ENCODE data around the gene CALCR.
"Not testable (repeated sequence)": the region's sequence is repeated elsewhere in the genome, so short reads cannot be mapped to it uniquely, and the experiment has no call there.

The CALCR gene

DNA sequence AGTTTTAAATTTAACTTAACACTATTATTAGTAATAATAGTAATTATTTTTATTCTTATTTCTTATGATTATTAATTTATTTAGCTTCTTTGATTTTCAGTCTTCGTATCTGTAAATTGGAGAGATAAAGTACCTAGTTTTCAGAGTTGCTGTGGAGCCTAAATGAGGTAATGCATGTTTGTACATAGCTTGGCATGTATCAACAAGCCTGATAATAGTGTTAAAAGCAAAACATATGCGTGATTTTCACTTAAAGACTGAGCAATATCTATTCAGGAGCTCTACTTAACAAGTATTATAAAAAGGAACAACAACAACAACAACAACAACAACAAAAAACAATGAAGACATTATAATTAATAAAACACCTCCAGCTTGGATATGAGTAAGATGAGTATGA lies 12.4 kb downstream of the CALCR start:
- DNase-seq (ENCODE audit: low read depth) = no peak

DNA sequence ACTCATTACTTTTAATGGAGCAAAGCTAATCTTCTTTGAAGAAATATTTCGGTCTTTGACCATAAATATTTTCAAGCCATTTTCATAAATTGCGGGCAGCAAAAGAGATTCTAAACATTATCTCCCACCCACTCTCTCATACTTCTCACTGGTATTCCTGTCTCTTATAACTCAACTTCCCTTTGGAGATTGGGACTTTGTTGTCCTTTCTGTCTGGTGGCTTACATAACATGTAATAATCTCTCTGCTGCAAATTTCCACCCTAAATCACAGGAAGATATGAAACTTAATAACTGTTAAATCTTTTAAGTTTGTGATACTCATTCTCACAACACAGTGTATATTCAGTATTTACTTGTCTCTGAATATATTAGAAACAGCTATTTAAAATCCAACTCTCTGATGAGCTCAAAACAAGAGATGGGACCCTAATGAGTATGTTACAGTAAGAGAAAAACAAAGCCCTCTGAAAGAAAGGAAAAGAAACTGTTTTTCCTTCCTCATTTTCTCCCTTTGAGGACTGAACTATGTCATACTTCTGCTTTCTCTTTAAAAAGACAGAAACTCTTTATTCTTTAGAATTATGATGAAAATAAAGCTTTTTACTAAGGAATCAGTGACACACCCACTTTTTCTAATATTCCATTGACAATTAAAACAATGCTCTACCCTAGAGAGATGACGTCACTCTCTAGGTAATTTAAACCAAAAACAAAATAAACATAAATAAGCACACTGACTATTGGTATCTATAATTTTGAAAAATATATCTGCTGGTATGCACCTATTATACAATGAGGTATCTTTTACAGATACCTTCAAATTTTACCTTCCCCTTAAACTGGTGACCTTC lies 14.7 kb downstream of the CALCR start:
- no peak for DNase-seq (ENCODE audit: low read depth)

DNA sequence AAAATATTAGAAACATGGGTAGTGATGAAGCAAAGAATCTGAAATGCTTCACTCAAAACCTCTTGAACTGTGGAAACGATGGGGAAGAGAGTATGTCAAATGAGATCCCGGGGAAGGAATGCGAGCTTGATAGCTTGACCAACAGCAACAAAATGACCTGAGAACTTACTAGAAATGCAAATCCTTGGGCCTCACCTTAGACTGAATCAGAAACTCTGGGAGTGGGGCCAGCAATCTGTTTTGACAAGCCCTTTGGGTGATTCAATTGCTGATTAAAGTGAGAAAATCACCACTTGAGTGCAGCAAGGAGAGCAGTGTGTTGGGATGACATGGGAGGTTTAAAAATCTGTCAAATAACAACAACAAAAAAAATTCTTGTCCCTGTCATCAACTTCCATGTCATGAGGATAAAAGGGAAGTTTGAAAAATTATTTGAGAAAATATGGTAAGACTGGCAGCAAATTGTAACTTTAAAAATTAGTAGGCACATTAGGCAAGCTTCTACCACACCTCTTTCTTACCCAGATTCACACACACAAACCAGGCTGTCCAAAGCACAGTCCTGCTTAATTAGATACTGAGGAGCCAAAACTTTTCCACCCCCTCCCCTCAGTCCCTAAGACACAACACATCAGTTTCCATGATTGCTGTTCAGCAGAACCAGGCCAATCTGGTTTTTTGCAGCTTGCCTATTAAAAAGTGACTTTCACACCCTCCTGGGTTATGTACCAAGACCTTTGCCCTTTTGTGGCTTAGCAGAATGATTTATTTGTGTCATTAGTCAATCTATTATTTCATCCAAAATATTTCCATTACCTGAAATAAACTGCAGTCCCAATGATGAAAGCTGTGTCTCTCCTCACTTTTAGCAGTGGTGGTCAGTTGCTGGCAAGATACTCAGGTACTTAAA lies 15.6 kb downstream of the CALCR start:
- no peak for DNase-seq (ENCODE audit: low read depth)

DNA sequence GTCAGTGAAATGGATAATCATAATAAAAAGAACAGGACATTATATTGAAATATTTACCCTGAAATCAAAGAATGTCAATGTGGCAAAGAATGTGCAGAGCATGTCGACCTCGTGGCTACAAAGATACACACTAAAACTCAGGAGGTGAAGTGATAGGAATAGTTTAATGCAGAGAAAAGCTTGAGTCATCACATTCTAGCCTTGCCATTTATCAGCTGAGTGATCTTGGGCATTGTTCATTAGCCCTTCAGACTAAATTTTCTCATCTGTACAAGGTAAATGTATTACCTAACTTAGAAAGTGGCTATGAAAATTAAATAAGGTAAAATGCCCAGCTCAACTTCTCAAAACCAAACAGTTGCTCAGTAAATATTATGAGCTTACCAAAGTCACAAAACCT lies 22.6 kb downstream of the CALCR start:
- DNase-seq (ENCODE audit: low read depth) = no peak

DNA sequence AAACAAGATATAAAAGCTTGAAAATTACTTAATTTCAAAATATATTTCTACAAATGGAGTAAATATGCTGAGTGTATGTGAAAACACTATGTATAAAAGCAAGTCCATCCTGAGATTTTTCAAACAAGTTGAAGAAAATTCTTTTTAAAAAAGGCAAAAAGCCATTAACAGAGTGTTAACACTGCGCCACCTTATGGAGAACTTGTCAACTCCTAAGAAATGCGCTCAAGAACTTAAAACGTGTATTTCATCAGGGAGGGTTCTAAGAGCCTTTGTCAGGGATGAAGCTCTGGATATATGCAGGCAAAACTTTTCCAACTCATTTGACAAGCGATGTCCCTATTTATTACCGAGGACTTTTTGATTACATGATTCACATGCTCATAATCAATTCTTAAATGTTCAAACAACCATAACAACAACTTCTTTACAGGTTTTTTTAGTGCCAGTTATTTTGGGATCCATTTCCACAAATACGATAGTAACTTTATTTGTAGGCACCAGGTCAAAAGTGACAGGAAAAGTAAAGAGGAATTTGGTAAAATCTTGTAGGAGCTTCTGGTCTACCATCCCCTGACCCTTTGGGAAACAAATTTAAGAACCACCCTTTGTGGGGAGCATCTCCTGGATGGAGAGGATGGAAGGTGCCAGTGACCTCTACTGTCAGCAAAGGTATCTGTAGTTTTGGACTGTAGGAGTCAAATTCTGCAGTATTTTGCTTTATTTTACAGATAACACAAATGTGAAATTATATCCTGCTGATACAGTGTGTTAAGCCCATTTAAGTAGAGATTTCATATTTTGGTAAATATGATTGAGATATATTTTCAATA lies 23.2 kb downstream of the CALCR start:
- no peak for DNase-seq (ENCODE audit: low read depth)

DNA sequence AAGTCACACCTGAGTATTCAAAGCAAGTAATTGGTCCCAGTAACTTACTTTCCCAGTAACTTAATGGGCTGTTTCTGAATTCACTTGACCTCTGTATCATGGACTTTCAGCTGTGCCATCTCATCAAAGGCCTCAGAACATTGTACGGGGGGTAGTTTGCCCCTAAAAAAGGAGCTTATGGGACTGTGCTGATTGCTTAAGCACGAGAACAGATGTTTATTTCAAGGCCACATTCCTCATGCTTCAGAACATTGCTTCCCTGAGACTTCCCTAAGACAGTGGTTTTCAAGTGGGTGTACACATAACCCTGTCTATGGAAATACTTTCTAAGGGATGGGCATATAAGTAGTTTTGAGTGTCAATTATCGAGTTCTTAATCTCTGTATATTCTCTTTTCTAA lies 26.8 kb downstream of the CALCR start:
- DNase-seq (ENCODE audit: low read depth) = no peak

DNA sequence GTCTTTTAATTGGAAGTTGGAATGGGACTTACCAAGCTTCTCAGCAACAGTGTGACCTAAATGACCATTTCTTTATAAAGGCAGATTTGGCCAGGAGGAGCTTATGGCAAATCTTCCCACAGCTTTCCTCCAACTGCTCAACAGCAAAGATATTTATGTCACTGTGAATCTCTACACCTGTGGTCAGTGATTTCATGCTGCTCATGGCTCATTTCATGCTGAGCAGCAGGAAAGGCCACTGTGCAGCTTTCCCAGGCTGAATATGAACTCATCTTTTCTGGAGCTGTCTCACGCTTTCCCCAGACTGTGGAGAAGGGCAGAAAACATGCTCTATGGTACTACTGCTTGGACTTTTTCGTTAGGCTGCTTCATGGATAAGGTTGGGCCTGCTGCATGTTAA lies 29.8 kb downstream of the CALCR start:
- DNase-seq (ENCODE audit: low read depth) = no peak

DNA sequence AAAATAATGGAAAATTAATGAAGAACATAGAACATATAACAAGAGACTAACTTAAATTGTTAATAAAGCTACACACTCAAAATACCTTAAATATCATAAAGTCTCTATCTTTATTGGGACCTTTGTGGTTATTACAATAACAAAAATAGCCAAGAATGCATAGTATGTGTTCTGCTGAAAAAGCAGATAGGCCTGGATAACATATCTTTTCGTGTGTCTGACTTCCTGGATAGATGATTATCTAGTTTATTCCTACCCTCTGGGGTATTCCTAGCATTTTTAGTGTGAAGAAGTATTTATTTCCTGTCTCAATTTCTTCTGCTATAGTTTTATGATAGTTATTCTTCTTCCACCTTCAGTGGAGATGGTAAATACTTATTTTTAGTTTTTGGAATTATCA lies 36.5 kb downstream of the CALCR start:
- no peak for DNase-seq (ENCODE audit: low read depth)

DNA sequence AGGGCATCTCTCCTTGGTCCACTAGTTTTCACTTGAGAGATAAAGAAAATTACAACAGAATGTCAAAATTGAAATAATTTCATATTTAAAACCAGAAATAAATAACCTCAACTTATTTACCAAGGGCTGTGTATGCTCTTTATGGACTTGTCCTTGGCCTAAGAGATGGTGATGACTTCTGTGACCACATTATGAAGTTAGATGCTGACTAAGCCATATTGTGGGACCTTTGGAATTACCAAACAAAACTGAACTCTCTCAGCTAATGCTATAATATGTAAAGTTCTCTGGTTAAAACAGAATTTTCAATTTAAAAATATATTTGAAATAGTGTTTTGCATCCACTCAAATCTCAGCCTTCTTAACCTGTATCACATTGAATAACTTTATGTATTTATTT lies 38.9 kb downstream of the CALCR start:
- no peak for DNase-seq (ENCODE audit: low read depth)

DNA sequence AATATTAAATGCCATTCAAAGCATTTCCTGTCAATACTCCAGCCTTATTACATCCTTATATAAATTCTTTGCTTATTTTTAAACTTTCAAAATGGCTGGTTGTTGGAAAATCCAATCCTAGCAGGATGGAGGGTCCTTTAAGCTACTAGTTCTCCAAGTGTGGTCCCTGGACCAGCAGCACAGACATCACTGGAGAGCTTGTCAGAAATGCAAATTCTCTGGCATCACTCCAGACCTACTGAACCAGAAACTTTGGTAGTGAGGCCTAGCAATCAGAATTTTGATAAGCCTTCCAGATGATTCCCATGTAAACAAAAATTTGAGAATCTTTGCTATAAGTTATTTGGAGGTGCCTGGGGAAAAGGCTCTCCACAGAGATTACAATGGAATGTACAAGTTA lies 43.8 kb downstream of the CALCR start:
- DNase-seq (ENCODE audit: low read depth) = no peak

DNA sequence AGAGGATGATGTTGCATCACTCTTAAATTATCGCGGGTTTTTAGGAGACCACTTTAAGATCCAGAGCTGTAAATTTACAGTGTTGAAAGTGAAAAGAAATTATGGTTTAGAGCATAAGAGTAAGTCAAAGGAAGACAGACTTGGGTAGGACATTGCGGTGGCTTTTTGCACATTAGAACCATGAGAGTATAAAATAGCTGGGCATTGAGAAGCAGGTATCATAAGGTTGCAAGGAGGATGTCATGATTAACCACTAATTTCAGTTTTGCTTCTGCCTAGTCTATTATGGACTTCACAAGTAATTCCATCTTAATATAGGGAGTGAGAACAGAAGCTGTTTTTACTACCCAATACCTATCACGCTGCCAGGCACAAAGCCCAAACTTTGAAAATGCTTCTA lies 57.7 kb downstream of the CALCR start:
- no peak for DNase-seq (ENCODE audit: low read depth)

DNA sequence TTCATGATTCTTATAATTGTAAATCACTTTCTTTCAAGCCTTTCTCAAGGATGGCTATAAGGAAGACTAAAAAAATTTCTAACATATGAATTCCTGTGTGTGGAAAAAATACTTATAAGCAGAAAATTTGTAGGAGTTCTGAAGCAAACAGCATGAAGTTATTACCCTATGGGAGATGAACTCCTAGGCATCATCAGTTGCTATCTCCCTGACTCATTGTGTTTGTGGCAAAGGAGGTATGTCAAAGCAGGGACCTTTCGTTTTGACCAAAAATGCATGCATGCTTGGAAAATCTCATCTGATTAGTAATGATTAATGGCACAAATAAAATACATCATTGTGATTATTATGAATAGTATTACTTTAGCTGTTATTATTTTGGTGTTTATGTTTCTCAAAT lies 59.4 kb downstream of the CALCR start:
- DNase-seq (ENCODE audit: low read depth) = no peak

DNA sequence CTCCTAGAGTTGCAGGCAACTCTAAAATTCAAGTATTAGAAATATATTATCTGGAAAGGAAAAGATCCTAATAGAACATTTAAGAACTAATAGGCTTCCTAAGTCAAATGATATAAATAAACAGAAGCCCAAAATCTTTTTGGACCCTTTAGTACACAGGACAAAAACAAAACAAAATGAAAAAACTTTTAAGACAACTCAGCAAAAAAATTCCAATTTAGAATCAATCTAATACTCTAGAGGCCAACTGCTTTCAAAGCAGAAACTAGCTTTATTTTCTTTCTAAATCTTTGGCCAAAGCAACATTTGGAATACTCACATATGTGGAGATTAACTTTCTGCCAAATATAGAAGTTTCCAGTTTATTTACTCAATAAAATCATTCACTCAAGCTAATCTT lies 65.2 kb downstream of the CALCR start:
- no peak for DNase-seq (ENCODE audit: low read depth)

DNA sequence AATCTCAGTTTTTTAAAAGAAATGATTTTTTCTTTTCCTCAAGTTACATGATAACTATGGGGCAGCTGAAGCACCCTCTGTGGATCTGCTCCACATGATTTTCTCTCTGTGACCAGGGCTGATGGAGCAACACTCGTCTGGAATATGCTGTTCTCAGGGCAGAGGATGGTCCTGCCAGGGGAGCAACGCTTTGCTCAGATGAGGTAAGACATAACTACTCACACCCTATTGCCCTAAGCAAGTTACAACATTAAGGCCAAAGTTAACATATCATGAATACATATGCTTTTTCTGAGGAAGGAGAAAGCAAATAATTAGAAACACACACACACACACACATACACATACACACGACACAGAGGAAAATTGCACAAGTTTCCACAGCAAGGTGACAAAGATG lies 71.4 kb downstream of the CALCR start:
- DNase-seq (ENCODE audit: low read depth) = no peak

DNA sequence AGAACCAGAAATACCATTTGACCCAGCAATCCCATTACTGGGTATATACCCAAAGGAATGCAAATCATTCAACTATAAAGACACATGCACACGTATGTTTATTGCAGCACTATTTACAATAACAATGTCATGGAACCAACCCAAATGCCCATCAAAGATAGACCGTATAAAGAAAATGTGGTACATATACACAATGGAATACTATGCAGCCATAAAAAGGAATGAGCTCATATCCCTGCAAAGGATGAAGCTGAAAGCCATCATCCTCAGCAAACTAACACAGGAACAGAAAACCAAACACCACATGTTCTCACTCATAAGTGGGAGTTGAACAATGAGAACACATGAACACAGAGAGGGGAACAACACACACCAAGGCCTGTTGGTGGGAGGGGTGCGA lies 82.7 kb downstream of the CALCR start:
- DNase-seq (ENCODE audit: low read depth) = not testable (repeated sequence)

DNA sequence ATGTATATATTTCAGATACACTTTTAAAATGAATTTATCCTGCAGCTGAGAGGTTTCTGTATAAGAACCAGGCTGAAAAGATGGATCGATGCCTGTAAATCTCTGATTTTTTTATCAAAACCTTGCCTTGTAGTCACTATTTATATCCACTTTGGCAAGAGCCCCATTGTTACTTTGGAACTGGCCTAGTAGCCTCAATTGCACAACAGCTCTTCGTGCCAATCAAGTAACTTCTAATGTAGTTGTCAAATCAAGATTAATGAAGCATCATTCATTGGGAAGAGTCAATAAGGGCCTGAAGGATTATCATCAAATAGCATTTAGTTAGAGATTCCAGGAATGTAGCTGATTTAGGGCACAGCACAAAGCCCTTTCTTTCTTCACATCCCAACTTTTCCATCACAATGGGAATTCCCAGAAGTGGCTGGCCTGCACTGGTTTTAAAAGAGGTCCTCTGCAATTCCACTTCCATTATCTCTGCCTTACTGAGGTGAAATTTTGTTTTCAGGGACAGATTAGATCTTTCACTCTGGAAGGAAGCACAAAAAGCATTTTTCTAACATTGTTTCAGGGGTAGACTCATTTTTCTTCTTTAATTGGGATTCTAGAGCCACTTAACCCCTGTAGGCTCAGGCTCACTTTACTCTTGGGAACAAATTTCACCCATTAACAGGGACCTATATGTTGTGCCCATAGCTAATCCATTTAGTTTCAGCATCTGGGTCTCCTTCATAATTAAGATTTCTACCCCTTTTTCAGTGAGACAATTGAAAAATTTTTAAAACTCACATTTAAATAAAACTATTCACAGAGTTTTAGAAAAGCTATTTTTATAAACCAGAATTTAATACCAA lies 97.8 kb downstream of the CALCR start:
- no peak for DNase-seq (ENCODE audit: low read depth)

DNA sequence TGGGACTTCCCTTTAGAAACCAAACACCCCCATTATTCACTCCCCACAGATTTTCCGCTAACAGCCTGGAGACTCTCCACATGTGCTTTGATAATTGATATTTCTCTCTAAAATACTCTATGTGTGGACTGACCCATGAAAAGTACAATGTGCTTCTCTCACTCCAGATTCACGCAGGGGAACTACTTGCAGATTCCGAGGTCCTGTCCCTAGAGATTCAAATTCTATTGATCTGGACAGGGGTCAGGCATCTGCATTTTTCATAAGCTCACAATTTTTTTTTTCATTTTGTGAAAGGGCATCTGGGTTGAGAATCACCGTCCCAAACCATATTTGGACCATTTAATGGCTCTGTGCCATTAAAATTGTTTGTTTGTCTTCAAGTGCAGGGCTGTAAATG lies 98.7 kb downstream of the CALCR start:
- DNase-seq (ENCODE audit: low read depth) = no peak

DNA sequence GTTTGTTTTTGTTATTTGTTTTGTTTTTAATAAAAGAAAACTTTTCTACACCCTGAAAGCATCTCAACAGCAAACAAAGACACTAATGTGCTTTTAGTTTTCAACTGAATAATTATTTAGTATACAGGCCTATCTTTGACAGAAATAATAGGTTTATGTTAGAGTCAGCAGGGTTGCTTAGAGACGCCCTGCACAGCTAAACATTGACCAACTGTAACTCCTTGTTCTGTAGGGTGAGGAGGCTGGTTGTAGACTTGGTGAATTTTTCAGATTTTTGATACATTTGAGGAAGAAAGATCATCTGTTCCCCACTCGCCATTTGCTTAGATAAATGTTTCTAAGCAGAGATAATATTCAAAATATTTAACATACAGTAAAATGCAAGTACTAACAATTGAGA lies 103.1 kb downstream of the CALCR start:
- DNase-seq (ENCODE audit: low read depth) = no peak

DNA sequence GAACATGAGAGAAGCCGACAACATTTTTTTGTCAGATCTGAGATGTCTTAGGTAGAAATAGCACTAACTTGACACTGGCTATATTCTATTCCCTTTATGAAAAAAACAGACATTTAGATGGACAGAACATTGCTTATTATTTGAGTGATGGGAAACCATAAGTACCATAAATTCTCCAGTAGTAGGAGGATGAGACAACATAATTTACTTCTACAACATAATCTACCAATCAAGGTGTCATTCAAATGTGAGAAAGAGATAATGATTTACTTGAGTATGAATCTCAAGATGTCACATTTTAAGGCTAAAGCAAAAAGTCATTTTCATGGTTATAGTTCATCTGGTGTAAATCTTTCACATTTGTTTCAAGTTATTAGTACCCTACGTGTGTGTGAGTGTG lies 110.8 kb downstream of the CALCR start:
- DNase-seq (ENCODE audit: low read depth) = no peak

DNA sequence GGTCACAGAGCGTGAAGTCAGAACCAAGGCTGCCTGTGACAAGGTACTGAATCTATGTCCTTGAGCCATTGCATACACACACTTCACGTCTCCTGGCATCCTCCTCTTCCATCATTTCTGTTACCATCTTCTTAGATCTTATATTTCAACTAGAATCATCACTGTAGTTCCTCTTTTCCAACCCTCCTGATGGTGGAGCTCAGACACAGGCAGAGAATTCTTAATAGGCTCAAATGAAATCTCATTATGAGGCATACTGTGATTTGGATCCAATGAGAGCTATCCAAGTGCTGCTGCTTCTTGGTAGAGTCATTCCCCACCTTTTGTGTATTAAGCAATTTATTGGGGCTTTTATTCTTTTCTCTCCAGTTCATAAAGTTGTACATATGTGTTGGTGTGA lies 113.2 kb downstream of the CALCR start:
- DNase-seq (ENCODE audit: low read depth) = no peak

DNA sequence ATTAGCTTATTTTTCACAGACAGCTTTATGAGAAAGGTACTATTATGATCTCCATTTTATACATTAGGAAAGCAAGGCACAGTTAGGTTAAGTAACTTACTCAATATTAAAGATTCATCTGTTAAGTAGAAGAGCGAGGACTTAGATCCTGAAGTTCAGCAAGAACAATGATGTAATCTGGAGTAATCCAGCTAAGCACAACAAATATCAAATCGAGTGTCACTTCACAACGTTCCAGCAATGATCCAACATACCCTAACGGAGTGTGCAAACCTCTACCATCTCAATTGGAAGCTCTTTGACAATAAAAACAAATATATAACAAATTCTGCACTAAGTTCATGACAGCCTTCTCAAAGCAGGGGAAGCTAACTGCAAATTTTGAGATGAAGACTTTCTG lies 121.3 kb downstream of the CALCR start:
- DNase-seq (ENCODE audit: low read depth) = no peak

DNA sequence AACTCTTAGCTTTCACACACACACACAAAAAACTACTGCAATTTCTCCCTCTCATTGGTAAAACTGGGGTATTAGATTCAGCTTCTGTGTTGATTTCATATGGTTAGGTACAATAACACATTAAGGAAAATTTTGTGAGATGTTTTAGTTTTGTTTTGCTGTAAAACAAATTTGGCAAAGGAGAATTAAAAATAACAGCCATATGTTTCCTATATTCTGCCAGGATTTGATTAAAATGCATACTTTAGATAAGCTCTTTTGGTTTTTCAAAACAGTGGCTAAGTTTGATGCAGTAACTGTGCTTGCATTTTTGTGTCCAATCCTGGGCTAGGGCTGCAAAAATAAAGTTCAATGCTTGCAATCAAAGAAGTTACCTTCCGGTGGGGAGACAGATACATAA lies 126.3 kb downstream of the CALCR start:
- DNase-seq (ENCODE audit: low read depth) = no peak

Measured in stimulated activated CD8-positive, alpha-beta memory T cell treated with anti-CD3 and anti-CD28 coated beads, Interleukin-7, amount 100 ng/mL, for 24 hours (primary cell).